Stimulated activated effector memory CD8-positive, alpha-beta T cell treated with anti-CD3 and anti-CD28 coated beads, Interleukin-12 subunit alpha, Interleukin-12 subunit beta, amount 100 ng/mL, for 72 hours (primary cell): ENCODE results near the gene TMEM134.
A peak's percentile ranks its signal among the peaks of the same experiment; 100 is the strongest.
"Not testable (repeated sequence)": the region's sequence is repeated elsewhere in the genome, so short reads cannot be mapped to it uniquely, and the experiment has no call there.

ENCODE experiments used
- ATAC-seq: fragments of 150-1000 bp; cut with Tn5 transposase; 2 replicates; pipeline ENCODE4 v1.10.0; 2021
- DNase-seq, 2 donors: peaks; one replicate each; pipeline ENCODE4 v3.0.0; 2021 to 2022; ENCODE audit warnings: low spot score in 2 of 2
- H3K27ac Mint-ChIP-seq: one replicate; pipeline ENCODE4 v1.8.0; 2022; ENCODE audit warnings: mild to moderate bottlenecking, mixed read lengths
- H3K36me3 Mint-ChIP-seq: one replicate; pipeline ENCODE4 v1.8.0; 2022; ENCODE audit warnings: mild to moderate bottlenecking, mixed read lengths
- H3K4me1 Mint-ChIP-seq: one replicate; pipeline ENCODE4 v1.8.0; 2022; ENCODE audit warnings: mixed read lengths
- H3K4me3 Mint-ChIP-seq: one replicate; pipeline ENCODE4 v1.8.0; 2022; ENCODE audit warnings: mild to moderate bottlenecking, mixed read lengths
- H3K9me3 Mint-ChIP-seq: one replicate; pipeline ENCODE4 v1.8.0; 2022; ENCODE audit warnings: mixed read lengths

Gene TMEM134, protein sequence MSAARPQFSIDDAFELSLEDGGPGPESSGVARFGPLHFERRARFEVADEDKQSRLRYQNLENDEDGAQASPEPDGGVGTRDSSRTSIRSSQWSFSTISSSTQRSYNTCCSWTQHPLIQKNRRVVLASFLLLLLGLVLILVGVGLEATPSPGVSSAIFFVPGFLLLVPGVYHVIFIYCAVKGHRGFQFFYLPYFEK

DNA sequence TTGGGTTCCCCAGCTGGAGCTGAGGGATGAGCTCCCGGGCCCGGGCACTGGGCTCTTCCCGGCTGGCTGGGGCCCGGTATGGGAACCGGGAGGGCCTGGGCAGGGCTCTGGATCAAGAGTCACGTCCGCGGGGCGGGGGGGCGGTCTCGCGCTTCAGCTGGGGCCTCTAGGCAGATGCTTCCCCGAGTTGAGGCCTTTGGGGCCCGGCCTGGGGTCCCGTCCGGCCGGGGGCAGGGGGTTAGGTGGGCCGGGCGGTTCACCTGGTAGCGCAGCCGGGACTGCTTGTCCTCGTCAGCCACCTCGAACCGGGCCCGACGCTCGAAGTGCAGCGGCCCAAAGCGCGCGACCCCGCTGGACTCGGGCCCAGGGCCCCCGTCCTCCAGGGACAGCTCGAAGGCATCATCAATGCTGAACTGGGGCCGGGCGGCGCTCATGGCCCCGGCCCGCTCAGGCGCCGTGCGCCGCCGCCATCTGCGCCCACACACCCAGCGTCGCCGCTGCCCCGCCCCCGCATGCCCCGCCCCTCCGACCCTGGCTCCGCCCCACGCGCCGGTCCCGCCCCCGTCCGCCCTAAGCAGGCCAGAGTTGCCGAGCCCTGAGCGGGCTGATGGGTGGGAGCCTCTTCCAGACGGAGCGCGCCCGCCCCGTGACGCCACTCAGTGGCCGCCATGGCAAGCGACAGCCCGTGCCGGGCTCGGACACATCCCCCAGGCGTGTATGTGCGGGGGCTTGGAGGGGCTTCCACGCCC lies at the start of gene TMEM134:
Gene TMEM134, minus strand, starts transcription at position 493 of the 749 bp plus-strand sequence. Its CDS starts 59 bp downstream, at position 434.
- peaks cover 10% of the 10 kb centered on the region for H3K36me3 Mint-ChIP-seq
- peaks cover 41% of the 10 kb centered on the region for H3K4me1 Mint-ChIP-seq
- peak within 1 kb of the TSS; percentile 91 for H3K4me3 Mint-ChIP-seq
- H3K9me3 Mint-ChIP-seq: no peaks in the 10 kb centered on the region
- DNase-seq (peak; percentile 92 to 93), ATAC-seq (peak; percentile 88)
- H3K27ac Mint-ChIP-seq: peak within 1 kb of the TSS; percentile 91

DNA sequence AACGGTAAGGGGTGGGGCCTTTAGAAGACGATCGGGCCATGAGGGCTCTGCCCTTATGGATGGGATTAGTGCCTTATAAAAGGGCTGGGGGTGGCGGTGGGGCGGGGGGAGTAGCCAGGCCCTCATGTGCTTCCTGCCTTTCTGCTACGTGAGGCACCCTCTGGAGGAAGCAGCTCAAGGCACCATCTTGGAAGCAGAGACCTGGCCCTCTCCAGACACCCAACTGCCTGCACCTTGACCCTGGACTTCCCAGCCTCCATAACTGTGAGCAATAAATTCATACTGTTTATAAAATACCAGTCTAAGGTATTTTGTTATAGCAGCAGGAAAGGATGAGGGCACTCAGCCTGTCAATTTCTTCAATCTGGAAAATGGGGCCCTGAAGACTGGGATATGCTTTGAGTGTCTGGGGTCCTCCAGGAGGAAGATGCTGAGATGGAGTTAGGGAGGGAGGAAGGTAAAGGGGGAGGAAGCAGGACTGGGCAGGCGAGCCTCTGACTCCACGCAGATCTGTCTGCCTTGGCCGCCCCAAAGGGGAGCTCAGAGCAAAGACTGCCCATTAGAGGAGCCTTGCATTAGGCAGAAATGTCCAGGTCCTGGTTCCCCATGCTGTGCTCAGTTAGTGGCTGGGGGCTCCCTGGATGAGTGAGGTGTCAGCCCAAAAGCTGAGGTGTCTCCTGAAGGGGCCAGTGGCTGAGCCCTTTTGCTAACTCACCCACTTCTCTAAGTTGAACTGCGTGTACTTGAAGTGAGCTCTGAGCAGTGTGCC lies 48.9 kb upstream of the TMEM134 start:
- Mint-ChIP-seq H3K27ac (no peak overlapping the region), H3K4me1 (no peaks in the 10 kb centered on the region), H3K4me3 (no peak overlapping the region), H3K9me3 (no peaks in the 10 kb centered on the region), H3K36me3 (no peaks in the 10 kb centered on the region)
- DNase-seq (no peak), ATAC-seq (no peak)

DNA sequence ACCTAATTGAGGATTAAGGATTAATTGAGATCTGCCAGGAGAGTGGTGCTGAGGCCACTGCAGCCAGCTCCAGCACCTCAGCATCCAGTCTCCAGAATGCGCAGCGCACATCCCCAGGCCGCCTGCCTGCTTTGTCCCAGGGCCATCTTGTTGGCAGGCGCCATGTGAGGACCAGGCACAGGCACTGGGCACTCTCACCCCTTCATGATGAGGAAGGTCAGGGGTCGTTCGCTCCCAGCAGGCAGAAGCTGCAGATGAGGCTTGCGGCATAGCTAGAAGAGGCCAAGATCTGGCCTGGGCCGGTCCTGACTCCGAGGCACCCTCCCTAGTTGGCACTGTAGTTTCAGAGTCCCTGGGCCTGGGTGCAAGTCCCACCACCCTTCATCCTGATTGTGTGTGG lies 47.8 kb upstream of the TMEM134 start:
- DNase-seq (no peak), ATAC-seq (no peak)
- no peak overlapping the region for H3K27ac Mint-ChIP-seq
- no peaks in the 10 kb centered on the region for H3K9me3 Mint-ChIP-seq
- H3K36me3 Mint-ChIP-seq: no peaks in the 10 kb centered on the region
- H3K4me3 Mint-ChIP-seq: no peak overlapping the region
- no peaks in the 10 kb centered on the region for H3K4me1 Mint-ChIP-seq

DNA sequence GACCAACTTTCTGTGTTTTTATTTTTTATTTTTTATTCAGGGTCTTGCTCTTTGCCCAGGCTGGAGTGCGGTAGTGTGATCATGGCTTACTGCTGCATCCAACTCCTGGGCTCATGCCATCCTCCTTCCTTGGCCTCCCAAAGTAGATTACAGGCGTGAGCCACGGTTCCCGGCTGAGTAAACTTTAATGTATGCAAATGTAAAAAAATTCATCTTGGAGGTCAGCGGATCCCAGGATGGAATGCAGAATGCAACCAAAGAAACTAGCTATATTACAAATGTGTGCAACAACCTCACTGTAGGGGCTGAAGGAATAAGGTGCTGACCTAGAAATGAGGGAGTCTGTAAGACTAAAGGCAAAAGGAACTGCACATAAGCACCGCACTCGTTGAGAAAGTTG lies 45.1 kb upstream of the TMEM134 start:
- no peak for ATAC-seq
- H3K36me3 Mint-ChIP-seq: peaks cover 9% of the 10 kb centered on the region
- H3K9me3 Mint-ChIP-seq: no peaks in the 10 kb centered on the region
- no peak overlapping the region for H3K4me3 Mint-ChIP-seq
- no peak overlapping the region for H3K27ac Mint-ChIP-seq
- no peak for DNase-seq
- peaks cover 5% of the 10 kb centered on the region for H3K4me1 Mint-ChIP-seq

DNA sequence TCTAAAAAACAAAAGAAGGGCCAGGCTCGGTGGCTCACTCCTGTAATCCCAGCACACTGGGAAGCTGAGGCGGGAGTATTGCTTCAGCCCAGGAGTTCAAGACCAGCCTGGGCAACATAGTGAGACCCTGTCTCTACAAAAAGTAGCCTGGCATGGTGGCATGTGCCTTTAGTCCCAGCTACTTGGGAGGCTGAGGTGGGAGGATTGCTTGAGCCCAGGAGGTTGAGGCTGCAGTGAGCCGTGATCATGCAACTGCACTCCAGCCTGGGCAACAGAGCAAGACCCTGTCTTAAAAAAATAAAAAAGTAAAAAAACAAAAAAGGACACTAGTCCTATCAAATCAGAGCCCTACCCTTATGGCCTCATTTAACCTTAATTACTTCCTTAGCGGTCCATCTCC lies 42.5 kb upstream of the TMEM134 start:
- not testable (repeated sequence) for H3K4me3 Mint-ChIP-seq, DNase-seq

DNA sequence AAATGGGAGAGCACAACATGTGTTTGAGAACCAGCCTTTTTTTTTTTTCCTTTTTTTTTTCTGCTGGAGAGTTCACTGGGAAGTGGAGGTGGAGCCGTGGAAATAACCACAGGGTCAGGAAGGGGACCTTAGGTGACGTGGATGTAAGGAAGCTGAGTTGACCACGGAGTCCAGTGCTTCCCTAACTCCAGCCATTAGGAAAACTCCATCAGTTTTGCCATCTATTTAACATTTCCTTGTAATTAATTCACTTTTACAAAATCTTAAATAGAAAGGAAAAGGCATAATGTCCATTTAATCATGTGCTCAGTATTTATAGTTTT lies 40.9 kb upstream of the TMEM134 start:
- H3K36me3 Mint-ChIP-seq: peaks cover 48% of the 10 kb centered on the region
- H3K27ac Mint-ChIP-seq: no peak overlapping the region
- H3K4me1 Mint-ChIP-seq: peaks cover 32% of the 10 kb centered on the region
- ATAC-seq (no peak), DNase-seq (no peak)
- H3K9me3 Mint-ChIP-seq: no peaks in the 10 kb centered on the region
- no peak overlapping the region for H3K4me3 Mint-ChIP-seq

More for the DNA sequence above, 42.5 kb upstream of the TMEM134 start:
- H3K36me3 Mint-ChIP-seq: peaks cover 34% of the 10 kb centered on the region
- peaks cover 19% of the 10 kb centered on the region for H3K4me1 Mint-ChIP-seq
- not testable (repeated sequence) for H3K27ac Mint-ChIP-seq, ATAC-seq, H3K9me3 Mint-ChIP-seq

DNA sequence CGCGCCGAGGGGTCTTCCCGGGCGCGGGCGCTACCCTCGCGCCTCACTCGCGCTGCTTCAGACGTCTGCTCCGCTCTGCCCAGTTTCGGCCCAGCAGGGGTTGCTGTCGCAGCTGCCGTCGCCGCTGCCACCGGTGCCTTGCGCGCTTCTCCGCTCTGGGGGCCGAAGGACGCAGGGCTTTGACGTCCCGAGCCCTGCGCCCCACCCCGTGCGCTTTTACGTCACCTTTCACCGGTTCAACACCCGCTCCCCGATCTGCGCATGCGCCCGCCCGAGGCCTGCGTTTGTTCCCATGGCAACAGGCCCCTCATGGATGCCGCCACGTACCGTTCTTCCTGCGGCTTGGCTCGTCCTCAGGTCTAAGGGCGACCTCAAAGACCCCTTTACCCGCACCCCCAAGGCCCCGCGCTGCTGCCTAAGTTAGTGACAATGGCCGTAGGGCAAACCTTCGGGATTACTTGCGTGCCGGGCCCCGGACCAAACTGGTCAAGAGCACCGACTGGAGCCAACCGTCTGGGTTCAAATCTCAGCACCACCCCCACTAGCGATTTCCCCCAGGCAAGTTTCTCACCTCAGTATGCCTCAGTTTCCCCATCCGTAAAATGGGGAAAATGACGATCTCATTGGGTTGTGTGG lies 39.6 kb upstream of the TMEM134 start:
- peaks cover 35% of the 10 kb centered on the region for H3K4me1 Mint-ChIP-seq
- peak overlapping the region; percentile 96 for H3K27ac Mint-ChIP-seq
- peak overlapping the region; percentile 96 for H3K4me3 Mint-ChIP-seq
- peak; percentile 98 to 100 for DNase-seq
- ATAC-seq: peak; percentile 58
- no peaks in the 10 kb centered on the region for H3K9me3 Mint-ChIP-seq
- peaks cover 54% of the 10 kb centered on the region for H3K36me3 Mint-ChIP-seq

DNA sequence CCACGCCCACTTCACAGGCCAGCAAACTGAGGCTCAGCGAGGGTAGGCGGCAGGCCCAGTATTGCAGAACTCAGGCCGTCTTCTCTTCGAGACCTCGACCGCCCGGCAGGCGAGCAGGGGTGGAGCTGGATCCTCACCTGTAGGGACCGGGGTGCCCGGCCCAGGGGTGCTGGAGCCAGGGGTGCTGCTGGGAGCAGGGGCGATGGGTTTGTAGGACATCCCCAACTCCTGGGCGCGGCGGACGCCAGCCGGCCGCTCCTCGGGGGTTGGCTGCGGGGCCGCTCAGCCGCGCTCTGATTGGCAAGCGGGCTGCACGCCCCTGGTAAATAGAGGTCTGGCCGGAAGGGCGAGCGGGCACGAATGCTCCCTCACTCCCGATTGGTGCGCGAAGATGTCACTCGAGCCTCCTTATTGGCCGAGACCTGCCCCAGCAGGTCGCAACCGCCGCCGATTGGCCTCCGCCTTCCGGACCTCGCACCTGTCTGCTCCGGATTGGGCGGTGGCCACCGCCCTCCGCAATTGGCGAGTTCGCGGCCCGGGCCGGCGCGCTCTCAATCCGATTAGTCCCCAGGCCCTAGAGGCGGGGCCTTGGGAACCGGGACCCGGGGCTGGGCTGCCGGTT lies 38.9 kb upstream of the TMEM134 start, which contains the start of gene CDK2AP2:
Gene CDK2AP2, minus strand, starts transcription at position 299 of the 622 bp plus-strand sequence. Its CDS starts 80 bp downstream, at position 219.
- H3K27ac Mint-ChIP-seq: peak within 1 kb of the TSS; percentile 96
- DNase-seq: peak; percentile 89 to 99
- no peaks in the 10 kb centered on the region for H3K9me3 Mint-ChIP-seq
- peak; percentile 84 for ATAC-seq
- peaks cover 41% of the 10 kb centered on the region for H3K4me1 Mint-ChIP-seq
- peak within 1 kb of the TSS; percentile 96 for H3K4me3 Mint-ChIP-seq
- peaks cover 61% of the 10 kb centered on the region for H3K36me3 Mint-ChIP-seq

DNA sequence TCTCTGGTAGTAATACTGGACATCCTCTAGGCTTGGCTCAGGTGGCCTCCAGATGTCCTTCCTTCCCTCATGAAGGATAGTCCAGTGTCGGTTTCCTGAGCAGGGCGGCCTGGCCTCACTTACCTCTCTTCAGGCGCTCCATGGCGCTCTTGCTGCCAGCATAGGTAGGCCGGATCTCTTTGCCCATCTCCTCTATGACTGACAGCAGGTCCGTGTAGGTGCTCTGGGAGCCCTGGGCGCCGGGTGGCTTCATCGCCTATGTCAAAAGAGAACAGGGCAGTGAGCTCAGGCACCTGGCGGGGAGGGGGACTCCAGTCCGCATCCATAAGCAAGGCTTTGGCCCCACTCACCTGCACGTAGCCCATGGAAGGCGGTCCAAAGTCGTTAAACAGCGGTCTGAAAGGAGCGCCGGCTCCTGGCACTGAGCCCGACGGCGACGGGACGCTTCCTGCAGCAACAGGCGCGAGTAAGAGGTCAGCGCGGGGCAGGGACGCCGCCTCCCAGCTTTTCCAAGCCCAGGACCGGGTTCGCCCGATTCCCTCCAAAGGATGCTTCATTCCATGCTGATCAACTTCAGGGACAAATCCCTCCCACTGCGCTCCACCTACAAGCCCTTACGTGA lies 38.3 kb upstream of the TMEM134 start:
- DNase-seq: no peak

DNA sequence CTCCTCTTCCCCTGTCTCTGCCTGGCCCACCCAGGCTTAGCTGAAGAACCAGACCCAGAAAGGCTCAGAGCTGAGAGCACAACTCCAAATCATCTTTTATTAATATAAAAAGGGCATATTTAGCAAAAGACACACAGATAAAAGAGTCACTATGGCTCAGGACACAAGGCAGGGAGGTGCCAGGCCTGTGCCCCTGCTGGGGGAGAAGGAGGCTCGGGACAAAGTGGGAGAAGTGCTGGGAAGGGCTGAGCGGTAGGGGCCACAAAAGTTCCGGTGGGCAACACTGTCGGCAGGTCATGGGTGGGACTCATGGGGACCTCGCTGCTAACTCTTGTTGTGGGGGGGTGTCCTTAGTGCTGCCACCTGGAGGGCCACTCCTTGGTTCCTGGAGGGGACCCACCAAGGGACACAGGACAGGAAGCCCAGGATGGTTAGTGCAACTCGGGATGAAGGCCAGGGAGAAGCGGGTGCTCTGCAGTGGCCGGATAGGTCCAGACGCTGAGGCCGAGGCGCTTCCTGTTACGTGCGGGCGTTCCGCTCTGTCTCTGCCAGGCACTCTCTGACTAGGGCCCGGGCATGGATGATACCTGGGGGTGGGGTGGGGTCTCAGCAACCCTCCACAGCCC lies 37.5 kb upstream of the TMEM134 start:
- Mint-ChIP-seq H3K9me3 (no peaks in the 10 kb centered on the region), H3K4me3 (peak overlapping the region; percentile 96), H3K36me3 (peaks cover 75% of the 10 kb centered on the region)

More for the DNA sequence above, 38.3 kb upstream of the TMEM134 start:
- Mint-ChIP-seq H3K4me1 (peaks cover 46% of the 10 kb centered on the region), H3K9me3 (no peaks in the 10 kb centered on the region), H3K27ac (peak overlapping the region; percentile 96), H3K36me3 (peaks cover 67% of the 10 kb centered on the region), H3K4me3 (peak overlapping the region; percentile 96)
- ATAC-seq: no peak

DNA sequence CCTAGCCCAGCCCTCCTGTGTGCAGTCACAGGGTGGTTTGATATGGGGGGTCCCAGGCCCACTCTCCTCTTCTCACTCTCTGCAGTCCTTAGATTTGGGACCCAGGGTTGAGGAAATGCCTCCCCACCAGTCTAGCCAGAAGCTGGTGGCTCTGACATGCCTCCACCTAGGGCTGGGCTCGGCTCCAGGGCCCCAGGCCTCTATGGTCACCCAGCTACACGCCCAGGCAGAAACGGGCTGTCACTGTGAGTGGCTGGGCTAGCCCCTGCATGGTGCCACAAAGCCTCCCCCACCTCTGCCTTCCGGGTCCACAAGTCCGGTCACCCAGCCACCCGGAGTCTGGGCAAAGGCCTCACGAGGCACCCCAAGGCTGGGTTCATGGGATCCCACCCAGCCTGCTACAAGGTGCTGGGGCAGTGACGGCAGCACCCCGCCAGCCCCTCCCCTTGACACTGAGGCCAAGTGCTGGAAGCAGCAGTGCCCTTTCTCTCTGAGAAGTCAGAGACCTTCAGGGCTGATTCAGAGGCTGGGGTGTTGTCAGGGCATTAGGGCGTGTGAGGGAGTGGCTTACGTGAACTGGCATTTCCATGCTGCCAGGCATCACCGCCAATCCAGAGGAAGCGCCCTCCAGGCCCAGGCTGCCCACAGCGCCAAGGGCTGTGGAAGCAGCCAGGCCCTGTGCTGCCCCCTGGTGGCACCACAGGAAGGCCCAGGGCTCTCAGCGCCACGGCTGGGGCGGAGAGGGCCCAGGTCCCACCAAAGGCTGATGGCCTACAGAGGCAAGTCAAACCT lies 36.8 kb upstream of the TMEM134 start:
- H3K27ac Mint-ChIP-seq: peak overlapping the region; percentile 96
- no peaks in the 10 kb centered on the region for H3K9me3 Mint-ChIP-seq
- ATAC-seq (peak; percentile 72), DNase-seq (peak; percentile 90 to 95)
- H3K4me1 Mint-ChIP-seq: peaks cover 55% of the 10 kb centered on the region
- H3K4me3 Mint-ChIP-seq: peak overlapping the region; percentile 96
- peaks cover 82% of the 10 kb centered on the region for H3K36me3 Mint-ChIP-seq

More for the DNA sequence above, 37.5 kb upstream of the TMEM134 start:
- DNase-seq (no peak), ATAC-seq (no peak)
- peak overlapping the region; percentile 96 for H3K27ac Mint-ChIP-seq
- peaks cover 47% of the 10 kb centered on the region for H3K4me1 Mint-ChIP-seq

DNA sequence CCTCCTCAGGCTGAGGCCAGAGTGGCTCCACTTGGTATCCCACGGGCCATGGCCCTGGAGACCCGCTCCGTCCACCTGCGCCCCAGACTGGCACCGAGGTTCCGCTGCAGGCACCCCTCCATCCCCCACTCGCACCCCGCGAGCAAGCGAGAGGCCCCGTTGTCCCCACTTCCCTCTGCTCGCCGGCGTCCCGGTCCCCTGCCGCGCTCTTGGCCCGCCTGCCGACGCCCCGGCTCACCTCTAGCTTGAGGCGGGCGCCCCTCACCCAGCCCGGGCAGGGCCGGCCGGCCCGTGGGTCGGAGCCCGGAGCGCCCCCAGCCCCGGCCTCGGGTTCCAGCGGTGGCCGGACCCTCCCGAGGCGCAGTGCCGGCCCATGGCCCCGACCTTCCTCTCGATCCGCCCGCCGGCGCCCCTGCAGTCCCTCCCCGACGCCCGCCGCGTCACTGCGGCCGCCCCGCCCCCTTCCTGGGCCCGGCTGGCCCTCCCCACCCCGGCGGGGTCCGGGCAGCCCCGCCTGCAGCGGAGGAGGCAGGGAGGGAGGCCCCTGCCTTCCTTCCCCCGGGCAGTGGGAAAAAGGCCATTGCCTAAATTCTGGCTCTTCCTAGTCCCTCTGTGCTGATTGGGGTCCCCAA lies 36.0 kb upstream of the TMEM134 start, which contains the start of gene PITPNM1:
Gene PITPNM1, minus strand, starts transcription at position 414 of the 632 bp plus-strand sequence. CDS start 1,183 bp downstream, outside the sequence.
- Mint-ChIP-seq H3K27ac (peak within 1 kb of the TSS; percentile 96), H3K4me1 (peaks cover 58% of the 10 kb centered on the region), H3K36me3 (peaks cover 90% of the 10 kb centered on the region), H3K4me3 (peak within 1 kb of the TSS; percentile 96), H3K9me3 (no peaks in the 10 kb centered on the region)
- peak; percentile 22 for ATAC-seq
- peak; percentile 80 to 91 for DNase-seq
